Thyroid gland (tissue), 4 donors: ENCODE results near the gene MMP14.

Source experiments
- POLR2A ChIP-seq, 2 donors: fragments of 450-650 bp; IDR thresholded peaks; one replicate each; pipeline ENCODE4 v1.6.1; 2017; ENCODE audit warnings: antibody characterized with exemption in 2 of 2, mild to moderate bottlenecking in 2 of 2, moderate library complexity in 1 of 2
- TF ChIP-seq, protein P1 (sequence below), 6 experiments: fragments of 200-600 bp in 3 of 6; fragments of 450-650 bp in 3 of 6; sonication (generic) in 3 of 6; IDR thresholded peaks; one replicate each; pipeline ENCODE4 v1.5.1; 2016 to 2019; ENCODE audit warnings: antibody characterized with exemption in 6 of 6, mild to moderate bottlenecking in 2 of 6, inconsistent platforms in 1 of 6, moderate library complexity in 1 of 6

DNA sequence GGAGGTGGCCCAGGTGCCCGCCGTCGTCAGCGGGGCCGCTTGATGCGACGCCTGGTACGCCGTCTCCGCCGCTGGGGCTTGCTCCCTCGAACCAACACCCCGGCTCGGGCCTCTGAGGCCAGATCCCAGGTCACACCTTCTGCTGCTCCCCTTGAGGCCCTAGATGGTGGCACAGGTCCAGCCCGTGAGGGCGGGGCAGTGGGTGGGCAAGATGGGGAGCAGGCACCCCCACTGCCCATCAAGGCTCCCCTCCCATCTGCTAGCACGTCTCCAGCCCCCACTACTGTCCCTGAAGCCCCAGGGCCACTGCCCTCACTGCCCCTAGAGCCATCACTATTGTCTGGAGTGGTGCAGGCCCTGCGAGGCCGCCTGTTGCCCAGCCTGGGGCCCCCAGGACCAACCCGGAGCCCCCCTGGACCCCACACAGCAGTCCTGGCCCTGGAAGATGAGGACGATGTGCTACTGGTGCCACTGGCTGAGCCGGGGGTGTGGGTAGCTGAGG, 40.7 kb downstream of the MMP14 start:
- TF ChIP-seq, protein P1, sequence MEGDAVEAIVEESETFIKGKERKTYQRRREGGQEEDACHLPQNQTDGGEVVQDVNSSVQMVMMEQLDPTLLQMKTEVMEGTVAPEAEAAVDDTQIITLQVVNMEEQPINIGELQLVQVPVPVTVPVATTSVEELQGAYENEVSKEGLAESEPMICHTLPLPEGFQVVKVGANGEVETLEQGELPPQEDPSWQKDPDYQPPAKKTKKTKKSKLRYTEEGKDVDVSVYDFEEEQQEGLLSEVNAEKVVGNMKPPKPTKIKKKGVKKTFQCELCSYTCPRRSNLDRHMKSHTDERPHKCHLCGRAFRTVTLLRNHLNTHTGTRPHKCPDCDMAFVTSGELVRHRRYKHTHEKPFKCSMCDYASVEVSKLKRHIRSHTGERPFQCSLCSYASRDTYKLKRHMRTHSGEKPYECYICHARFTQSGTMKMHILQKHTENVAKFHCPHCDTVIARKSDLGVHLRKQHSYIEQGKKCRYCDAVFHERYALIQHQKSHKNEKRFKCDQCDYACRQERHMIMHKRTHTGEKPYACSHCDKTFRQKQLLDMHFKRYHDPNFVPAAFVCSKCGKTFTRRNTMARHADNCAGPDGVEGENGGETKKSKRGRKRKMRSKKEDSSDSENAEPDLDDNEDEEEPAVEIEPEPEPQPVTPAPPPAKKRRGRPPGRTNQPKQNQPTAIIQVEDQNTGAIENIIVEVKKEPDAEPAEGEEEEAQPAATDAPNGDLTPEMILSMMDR (IDR thresholded peaks at IDR 0.05) = no peak
- no peak for TF ChIP-seq POLR2A (IDR thresholded peaks at IDR 0.05)
